T-helper 2 cell treated with Interferon-gamma antibody and Interleukin-4, amounts not matched to agents 5 μg/mL and 100 μg/mL, for 36 hours (primary cell): ENCODE results near the gene EMX1.

Experiments used
- DNase-seq: peaks from one replicate; pipeline ENCODE4 v3.0.0; 2021; ENCODE audit warnings: low spot score
- H3K27ac Mint-ChIP-seq: one replicate; pipeline ENCODE4 v1.8.0; 2021; ENCODE audit warnings: mild to moderate bottlenecking, mixed read lengths
- H3K27me3 Mint-ChIP-seq: one replicate; pipeline ENCODE4 v1.8.0; 2021; ENCODE audit warnings: low read depth, mixed read lengths
- H3K36me3 Mint-ChIP-seq: one replicate; pipeline ENCODE4 v1.8.0; 2021; ENCODE audit warnings: low read depth, mixed read lengths
- H3K4me1 Mint-ChIP-seq: one replicate; pipeline ENCODE4 v1.8.0; 2021; ENCODE audit warnings: low read depth, mixed read lengths
- H3K4me3 Mint-ChIP-seq: one replicate; pipeline ENCODE4 v1.8.0; 2022; ENCODE audit warnings: mild to moderate bottlenecking, moderate library complexity, mixed read lengths
- H3K9me3 Mint-ChIP-seq: one replicate; pipeline ENCODE4 v1.8.0; 2021; ENCODE audit warnings: mixed read lengths

EMX1 gene

DNA sequence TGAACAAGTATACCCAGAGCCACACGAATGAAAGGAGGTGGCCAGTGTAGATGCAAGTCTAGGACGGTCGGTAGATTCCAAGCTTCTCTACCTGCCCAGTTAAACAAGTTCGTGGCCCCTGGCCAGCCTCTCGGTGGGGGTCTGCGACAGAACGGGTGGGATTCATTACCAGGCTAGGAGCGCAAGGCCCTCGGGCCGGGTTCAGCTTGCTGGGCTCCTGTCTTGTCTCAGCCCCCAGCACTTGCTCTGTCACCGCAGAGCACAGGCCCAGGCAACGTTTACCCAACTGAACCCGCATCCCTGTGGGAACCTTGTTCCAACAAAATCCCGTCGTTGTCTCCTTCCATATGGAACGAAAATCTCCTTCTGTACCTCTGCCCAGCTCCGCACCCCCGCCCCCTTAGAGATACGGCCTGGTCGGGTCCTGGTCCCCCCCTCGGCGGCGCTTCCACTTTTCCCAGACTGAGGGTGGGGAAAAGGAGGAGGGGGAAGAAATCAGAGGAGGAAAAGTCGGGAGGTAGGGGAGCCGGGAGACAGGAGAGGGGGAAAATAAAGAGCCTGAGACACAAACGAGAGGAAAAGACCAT lies 1.9 kb upstream of the EMX1 start:
- peak overlapping the region; percentile 2 for H3K27ac Mint-ChIP-seq
- peaks cover 8% of the 10 kb centered on the region for H3K4me1 Mint-ChIP-seq
- peaks cover 80% of the 10 kb centered on the region for H3K27me3 Mint-ChIP-seq
- peak overlapping the region; percentile 6 for H3K4me3 Mint-ChIP-seq
- H3K9me3 Mint-ChIP-seq = no peaks in the 10 kb centered on the region
- no peaks in the 10 kb centered on the region for H3K36me3 Mint-ChIP-seq
- no peak for DNase-seq

DNA sequence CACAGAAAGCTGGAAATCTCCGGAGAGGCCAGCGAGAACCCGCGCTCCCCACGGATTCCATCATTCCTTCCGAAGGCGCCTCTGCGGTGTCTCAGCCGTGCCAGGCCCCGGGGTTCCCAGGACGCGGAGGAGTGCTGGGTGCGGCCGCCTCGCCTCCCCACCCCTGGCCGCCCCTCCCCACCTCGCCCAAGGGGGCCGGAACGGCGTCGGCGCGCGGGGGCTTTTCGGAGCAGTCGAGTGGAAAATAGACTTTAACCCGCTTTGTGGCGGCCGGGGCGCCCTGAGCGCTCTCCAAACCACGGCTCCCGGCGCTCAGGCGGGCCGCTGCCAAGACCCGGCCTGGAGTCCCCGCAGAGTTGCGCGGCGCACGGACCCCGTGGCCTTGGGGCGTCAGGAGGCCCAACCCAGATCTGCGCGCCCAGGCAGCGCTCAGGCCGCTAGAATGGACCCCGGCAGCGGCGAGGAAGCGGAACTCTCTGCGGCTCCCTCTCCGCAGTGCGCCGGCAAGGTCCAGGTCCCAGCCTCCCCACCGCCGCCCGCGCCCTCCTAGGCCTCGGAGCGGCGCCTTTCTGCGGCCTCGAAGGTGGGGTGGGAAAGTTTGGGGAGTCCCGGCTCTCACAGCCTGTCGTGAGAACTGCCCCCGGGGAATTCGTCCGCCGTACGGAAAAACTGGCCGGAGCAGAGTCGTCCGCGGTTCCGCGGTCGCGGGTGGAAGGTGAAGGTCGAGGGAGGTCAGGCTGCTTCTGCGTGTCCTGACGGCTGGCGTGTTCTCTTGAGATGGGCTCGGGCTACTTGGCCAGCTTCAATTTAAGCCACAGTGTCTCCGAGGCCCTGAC lies 1.2 kb upstream of the EMX1 start:
- no peaks in the 10 kb centered on the region for H3K9me3 Mint-ChIP-seq
- H3K4me3 Mint-ChIP-seq = peak overlapping the region; percentile 42
- H3K27ac Mint-ChIP-seq = no peak overlapping the region
- no peak for DNase-seq
- peaks cover 8% of the 10 kb centered on the region for H3K4me1 Mint-ChIP-seq
- no peaks in the 10 kb centered on the region for H3K36me3 Mint-ChIP-seq
- H3K27me3 Mint-ChIP-seq = peaks cover 78% of the 10 kb centered on the region

DNA sequence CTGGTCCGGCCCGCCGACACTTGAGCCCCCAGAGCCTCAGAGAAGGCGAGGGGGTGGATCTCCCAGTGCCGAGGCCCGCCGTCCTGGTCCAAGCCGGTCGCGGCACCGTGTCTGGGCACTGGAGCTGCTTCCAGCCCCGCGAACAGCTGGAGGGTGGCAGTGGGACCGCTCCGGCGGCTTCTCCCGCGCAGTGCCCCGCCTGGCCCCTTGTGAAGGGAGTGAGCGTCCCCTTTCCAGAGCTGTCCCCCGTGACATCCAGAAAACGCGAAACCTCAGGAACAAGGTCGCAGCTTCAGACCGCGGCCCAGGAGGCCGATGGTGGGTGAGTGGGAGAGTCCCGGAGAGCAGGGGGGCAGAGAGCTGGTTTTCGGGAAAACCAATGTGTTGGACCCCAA lies 579 bp upstream of the EMX1 start:
- DNase-seq = no peak

DNA sequence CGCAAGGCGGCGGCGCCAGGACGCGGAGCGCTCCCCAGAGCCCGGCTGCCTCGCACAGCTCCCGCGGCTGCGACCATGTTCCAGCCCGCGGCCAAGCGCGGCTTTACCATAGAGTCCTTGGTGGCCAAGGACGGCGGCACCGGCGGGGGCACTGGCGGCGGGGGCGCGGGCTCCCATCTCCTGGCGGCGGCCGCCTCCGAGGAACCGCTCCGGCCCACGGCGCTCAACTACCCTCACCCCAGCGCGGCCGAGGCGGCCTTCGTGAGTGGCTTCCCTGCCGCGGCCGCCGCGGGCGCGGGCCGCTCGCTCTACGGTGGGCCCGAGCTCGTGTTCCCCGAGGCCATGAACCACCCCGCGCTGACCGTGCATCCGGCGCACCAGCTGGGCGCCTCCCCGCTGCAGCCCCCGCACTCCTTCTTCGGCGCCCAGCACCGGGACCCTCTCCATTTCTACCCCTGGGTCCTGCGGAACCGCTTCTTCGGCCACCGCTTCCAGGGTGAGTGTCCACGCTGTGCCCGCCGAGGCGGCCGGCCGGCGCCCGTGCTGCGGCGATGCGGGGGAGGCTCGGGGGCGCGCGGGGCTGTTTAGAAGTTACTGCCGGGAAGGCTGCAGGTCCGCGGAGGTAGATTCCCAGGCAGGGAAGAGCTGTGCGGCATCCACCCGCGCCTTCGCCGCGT lies 696 bp downstream of the EMX1 start:
- Mint-ChIP-seq H3K9me3 (no peaks in the 10 kb centered on the region), H3K4me3 (no peak overlapping the region), H3K27me3 (peaks cover 80% of the 10 kb centered on the region), H3K27ac (no peak overlapping the region), H3K36me3 (no peaks in the 10 kb centered on the region), H3K4me1 (peaks cover 8% of the 10 kb centered on the region)
- no peak for DNase-seq

More for the DNA sequence above, 579 bp upstream of the EMX1 start:
- no peaks in the 10 kb centered on the region for H3K36me3 Mint-ChIP-seq
- no peaks in the 10 kb centered on the region for H3K9me3 Mint-ChIP-seq
- H3K4me3 Mint-ChIP-seq = peak overlapping the region; percentile 48
- H3K27me3 Mint-ChIP-seq = peaks cover 78% of the 10 kb centered on the region
- no peak overlapping the region for H3K27ac Mint-ChIP-seq
- peaks cover 8% of the 10 kb centered on the region for H3K4me1 Mint-ChIP-seq

- Mint-ChIP-seq H3K36me3 (no peaks in the 10 kb centered on the region), H3K9me3 (no peaks in the 10 kb centered on the region), H3K27me3 (peaks cover 77% of the 10 kb centered on the region), H3K4me1 (peaks cover 11% of the 10 kb centered on the region), H3K27ac (no peak overlapping the region), H3K4me3 (no peak overlapping the region)
- no peak for DNase-seq
These were observed 2.3 kb downstream of the EMX1 start for GRCh38 chr2:72919414-72920317.

GRCh38 chr2:72920318-72921087 lies 3.2 kb downstream of the EMX1 start:
- Mint-ChIP-seq H3K27me3 (peaks cover 76% of the 10 kb centered on the region), H3K4me1 (peaks cover 11% of the 10 kb centered on the region), H3K4me3 (peak overlapping the region; percentile 46), H3K9me3 (no peaks in the 10 kb centered on the region), H3K36me3 (no peaks in the 10 kb centered on the region), H3K27ac (no peak overlapping the region)
- DNase-seq = peak; percentile 13

DNA sequence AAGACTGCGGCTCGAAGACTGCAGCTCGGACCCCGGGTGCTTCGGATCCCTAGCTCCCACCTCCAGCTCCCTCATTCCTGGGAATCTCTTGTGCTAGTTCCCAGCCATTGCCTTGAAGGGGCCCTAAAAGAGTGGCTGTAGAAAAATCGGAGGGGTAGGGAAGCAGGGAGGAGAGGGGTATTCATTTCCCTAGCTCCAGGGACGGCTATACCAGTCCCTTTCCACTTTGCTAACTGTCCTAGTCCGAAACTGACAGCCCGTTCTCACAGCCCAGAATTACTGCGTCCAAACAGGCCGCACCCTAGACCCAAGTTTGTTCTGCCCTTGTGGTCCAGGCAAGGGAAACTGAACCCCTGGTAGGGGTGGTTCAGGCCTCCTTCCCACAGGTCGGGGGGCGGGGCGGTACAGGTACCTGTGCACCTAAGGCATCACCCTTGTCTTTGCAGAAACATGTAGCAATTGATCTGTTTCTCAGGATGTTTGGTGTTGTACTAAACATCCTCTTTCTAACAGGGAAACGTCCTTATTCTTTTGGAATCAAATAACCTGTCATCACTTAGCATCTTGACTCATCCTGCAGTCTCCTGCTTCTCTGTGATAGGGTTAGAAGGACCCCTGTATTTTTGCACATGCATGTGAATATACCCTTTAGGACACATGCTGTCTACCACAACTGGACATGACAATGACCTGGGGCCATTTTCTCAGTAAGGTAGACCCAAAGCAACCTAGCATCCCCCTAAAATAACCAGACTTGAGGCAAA lies 4.0 kb downstream of the EMX1 start:
- Mint-ChIP-seq H3K4me1 (peaks cover 11% of the 10 kb centered on the region), H3K27ac (no peak overlapping the region), H3K36me3 (no peaks in the 10 kb centered on the region), H3K4me3 (no peak overlapping the region), H3K9me3 (no peaks in the 10 kb centered on the region), H3K27me3 (peaks cover 76% of the 10 kb centered on the region)
- no peak for DNase-seq

DNA sequence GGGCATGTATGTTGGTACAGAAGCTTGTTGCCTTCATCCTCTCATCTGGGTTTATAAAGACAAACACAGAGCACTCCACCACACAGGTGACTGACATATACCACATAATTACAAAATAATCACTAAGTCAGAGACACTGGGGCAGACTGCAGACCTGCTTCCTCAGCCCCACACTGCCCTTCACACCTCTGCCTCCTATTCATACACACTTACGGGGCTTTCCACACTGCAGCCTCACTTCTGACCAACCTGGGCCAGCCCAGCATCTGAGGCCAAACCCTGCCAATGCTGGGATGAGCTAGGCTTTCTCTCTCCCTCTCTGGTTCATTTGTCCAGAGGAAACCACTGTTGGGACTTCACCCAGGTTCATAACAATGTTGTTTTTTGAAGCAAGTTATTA lies 4.5 kb downstream of the EMX1 start:
- no peak for DNase-seq
- Mint-ChIP-seq H3K27ac (no peak overlapping the region), H3K27me3 (peaks cover 71% of the 10 kb centered on the region), H3K36me3 (no peaks in the 10 kb centered on the region), H3K9me3 (no peaks in the 10 kb centered on the region), H3K4me3 (no peak overlapping the region), H3K4me1 (peaks cover 11% of the 10 kb centered on the region)

DNA sequence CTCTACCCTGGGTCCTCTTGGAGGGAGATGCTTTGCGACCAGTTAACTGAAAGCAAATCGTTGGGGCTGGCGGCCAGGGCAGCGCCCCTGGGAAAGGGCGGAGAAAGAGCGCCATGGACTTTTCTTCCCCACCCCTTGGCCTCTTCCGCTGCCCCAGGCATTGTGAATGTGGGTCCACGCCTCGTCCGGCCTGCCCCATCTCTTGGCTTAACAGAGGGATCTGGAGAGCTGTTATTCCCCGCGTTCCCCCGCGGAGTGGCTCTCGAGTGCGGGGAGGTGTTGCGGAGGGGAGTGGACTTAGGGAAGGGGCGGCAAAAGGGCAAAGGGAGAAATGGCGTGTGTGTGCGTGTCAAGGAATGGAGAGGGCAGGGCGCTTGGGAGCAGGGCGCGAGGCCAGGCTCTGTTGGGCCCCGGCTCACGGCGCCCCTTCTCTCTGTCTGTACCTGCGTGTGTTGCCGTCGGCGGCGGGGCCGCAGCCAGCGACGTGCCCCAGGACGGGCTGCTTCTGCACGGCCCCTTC lies 6.6 kb downstream of the EMX1 start:
- Mint-ChIP-seq H3K9me3 (no peaks in the 10 kb centered on the region), H3K4me3 (no peak overlapping the region), H3K36me3 (no peaks in the 10 kb centered on the region), H3K27ac (peak overlapping the region; percentile 46), H3K27me3 (peaks cover 63% of the 10 kb centered on the region), H3K4me1 (peaks cover 8% of the 10 kb centered on the region)
- DNase-seq = no peak

- H3K27ac Mint-ChIP-seq = no peak overlapping the region
- DNase-seq = no peak
- H3K4me1 Mint-ChIP-seq = peaks cover 5% of the 10 kb centered on the region
- peaks cover 56% of the 10 kb centered on the region for H3K27me3 Mint-ChIP-seq
- H3K9me3 Mint-ChIP-seq = no peaks in the 10 kb centered on the region
- H3K4me3 Mint-ChIP-seq = no peak overlapping the region
- no peaks in the 10 kb centered on the region for H3K36me3 Mint-ChIP-seq
These were observed 7.3 kb downstream of the EMX1 start for GRCh38 chr2:72924353-72925240.

DNA sequence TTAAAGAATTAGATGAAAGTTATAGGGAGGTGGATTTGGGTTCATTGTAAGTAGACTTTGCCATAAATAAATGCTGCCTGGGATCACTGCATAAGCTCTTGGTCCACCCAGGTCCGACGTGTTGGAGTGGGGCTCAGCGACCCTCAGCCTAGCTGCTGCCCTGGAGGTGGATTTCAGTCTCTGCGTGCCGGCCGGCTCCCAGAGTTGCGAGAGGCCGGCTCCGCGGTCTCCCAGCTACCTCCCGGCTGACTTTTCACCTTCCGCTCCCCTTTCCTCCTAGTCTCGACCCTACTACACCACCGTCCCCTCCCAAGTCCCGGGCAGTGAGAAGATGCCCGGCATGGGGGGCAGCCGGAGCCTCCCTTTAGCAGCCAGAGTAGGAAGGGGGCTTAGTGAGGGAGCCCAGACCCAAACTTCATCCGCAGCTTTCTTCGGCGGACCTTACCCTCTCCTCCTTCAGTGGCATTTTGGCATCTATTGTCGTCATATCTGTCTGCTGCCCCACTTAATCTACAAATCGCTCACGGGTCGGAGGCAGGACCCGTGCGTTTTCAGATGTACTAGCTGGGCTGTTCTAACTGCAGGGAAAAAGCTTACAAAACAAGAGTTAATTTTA lies 8.1 kb downstream of the EMX1 start:
- H3K4me3 Mint-ChIP-seq = no peak overlapping the region
- H3K36me3 Mint-ChIP-seq = no peaks in the 10 kb centered on the region
- H3K4me1 Mint-ChIP-seq = peaks cover 4% of the 10 kb centered on the region
- H3K27me3 Mint-ChIP-seq = peaks cover 48% of the 10 kb centered on the region
- H3K9me3 Mint-ChIP-seq = no peaks in the 10 kb centered on the region
- no peak for DNase-seq
- no peak overlapping the region for H3K27ac Mint-ChIP-seq
